ENCODE data around the gene ATP1B3. TPM values are rescaled to one million over a fixed set of nuclear protein-coding genes. Genes with fewer than 3 reads are reported as not detected.
A peak's percentile ranks its signal among the peaks of the same experiment; 100 is the strongest.

Gene ATP1B3
- total and polyA plus RNA-seq, 9 of the 15 experiments (the other 6 are each of a cell fraction or from before 2014, with no cell fraction given) = 48.3 to 202 (median 123) TPM

DNA sequence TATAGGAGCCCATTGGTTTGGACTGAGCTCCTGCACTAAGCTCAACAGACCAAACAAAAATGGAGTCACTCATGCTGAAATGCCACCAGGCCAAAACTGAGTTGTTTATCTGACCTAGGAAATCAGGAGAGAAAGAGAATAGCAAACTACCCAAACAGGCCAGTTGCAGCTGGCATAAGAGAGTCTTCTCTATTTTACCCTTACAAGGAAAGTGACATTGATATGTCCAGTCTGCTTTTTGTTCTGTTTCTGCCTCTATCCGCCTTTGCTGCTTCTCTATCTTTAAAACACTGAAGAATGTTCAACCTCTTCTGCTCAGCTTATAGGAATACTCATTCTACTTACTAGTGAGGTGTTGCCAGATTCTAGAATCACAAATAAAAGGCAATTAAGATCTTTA lies 95.1 kb downstream of the ATP1B3 start:
- H3K4me2 ChIP-seq (ENCODE audit: insufficient read depth, low read length) = no peak overlapping the region
- CTCF ChIA-PET (ENCODE audit: low intra/inter-chr PET ratio) = no interaction called here
- H3K36me3 ChIP-seq (ENCODE audit: control insufficient read depth, insufficient read depth, low read length) = peaks cover 64% of the 10 kb centered on the region
- H3K27me3 ChIP-seq (ENCODE audit: control insufficient read depth in 2 of 2, insufficient read depth in 2 of 2, low read length in 2 of 2) = no peaks in the 10 kb centered on the region
- no peaks in the 10 kb centered on the region for H4K20me1 ChIP-seq (replicated peaks; ENCODE audit: control insufficient read depth, insufficient read depth, low read length)
- TSS peak; percentile 33 for BruUV-seq (replicated peaks)
- WGBS (ENCODE audit: insufficient coverage, low coverage, missing lambda C conversion rate) = 91% methylated on average over 1 of the region's 1 CpG
- H2AFZ ChIP-seq (ENCODE audit: low read depth, low read length) = no peak overlapping the region
- no peak overlapping the region for H3K27ac ChIP-seq (ENCODE audit: extremely low read depth, low read depth, low read length)
- no peak for TF ChIP-seq SETDB1 (IDR thresholded peaks at IDR 0.05; ENCODE audit: low read length)
- TF ChIP-seq, protein P1, sequence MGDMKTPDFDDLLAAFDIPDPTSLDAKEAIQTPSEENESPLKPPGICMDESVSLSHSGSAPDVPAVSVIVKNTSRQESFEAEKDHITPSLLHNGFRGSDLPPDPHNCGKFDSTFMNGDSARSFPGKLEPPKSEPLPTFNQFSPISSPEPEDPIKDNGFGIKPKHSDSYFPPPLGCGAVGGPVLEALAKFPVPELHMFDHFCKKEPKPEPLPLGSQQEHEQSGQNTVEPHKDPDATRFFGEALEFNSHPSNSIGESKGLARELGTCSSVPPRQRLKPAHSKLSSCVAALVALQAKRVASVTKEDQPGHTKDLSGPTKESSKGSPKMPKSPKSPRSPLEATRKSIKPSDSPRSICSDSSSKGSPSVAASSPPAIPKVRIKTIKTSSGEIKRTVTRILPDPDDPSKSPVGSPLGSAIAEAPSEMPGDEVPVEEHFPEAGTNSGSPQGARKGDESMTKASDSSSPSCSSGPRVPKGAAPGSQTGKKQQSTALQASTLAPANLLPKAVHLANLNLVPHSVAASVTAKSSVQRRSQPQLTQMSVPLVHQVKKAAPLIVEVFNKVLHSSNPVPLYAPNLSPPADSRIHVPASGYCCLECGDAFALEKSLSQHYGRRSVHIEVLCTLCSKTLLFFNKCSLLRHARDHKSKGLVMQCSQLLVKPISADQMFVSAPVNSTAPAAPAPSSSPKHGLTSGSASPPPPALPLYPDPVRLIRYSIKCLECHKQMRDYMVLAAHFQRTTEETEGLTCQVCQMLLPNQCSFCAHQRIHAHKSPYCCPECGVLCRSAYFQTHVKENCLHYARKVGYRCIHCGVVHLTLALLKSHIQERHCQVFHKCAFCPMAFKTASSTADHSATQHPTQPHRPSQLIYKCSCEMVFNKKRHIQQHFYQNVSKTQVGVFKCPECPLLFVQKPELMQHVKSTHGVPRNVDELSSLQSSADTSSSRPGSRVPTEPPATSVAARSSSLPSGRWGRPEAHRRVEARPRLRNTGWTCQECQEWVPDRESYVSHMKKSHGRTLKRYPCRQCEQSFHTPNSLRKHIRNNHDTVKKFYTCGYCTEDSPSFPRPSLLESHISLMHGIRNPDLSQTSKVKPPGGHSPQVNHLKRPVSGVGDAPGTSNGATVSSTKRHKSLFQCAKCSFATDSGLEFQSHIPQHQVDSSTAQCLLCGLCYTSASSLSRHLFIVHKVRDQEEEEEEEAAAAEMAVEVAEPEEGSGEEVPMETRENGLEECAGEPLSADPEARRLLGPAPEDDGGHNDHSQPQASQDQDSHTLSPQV (IDR thresholded peaks at IDR 0.05) = 0 out of 2 replicates have a peak, but pooled peaks have one; percentile 47
- TF ChIP-seq CBFA2T2 (conservative IDR thresholded peaks at IDR 0.05) = no peak
- TF ChIP-seq PTRF (tag; IDR thresholded peaks at IDR 0.05) = 0 out of 2 replicates have a peak, but pooled peaks have one; percentile 15
- no peak for TF ChIP-seq HDGF (IDR thresholded peaks at IDR 0.05)
- H3K4me3 ChIP-seq = no peak overlapping the region
- H3K79me2 ChIP-seq (ENCODE audit: control insufficient read depth, insufficient read depth, low read length) = no peaks in the 10 kb centered on the region
- POLR2A ChIA-PET = interaction anchor here (0.9 to 1.4 kb wide), 2 partner anchors 36 to 51 kb away, joined by 3 read pairs; no protein-coding TSS in a partner anchor
- no peak overlapping the region for H3K9ac ChIP-seq (ENCODE audit: insufficient read depth in 1 of 2, low read depth in 2 of 2, low read length in 2 of 2)
- DNase-seq (ENCODE audit: extremely low read depth in 1 of 4, low spot score in 3 of 4) (no peak), FAIRE-seq (no peak), ATAC-seq (no peak)
- H3K4me1 ChIP-seq (replicated peaks in 1 of 2; ENCODE audit: control insufficient read depth in 2 of 2, insufficient read depth in 2 of 2, low read length in 2 of 2) = no peaks in the 10 kb centered on the region; a peak in 1 of 5 replicates
- H3K9me1 ChIP-seq (ENCODE audit: control insufficient read depth, insufficient read depth, low read length) = no peaks in the 10 kb centered on the region
- intact Hi-C loops (cut with micrococcal nuclease) = no loop called here
- in situ Hi-C loops (cut with MboI) = no loop called here
- H3K9me3 ChIP-seq (replicated peaks; ENCODE audit: control insufficient read depth, insufficient read depth, low read depth, low read length) = no peaks in the 10 kb centered on the region
